Suprapubic skin (tissue), 4 donors: ENCODE results near the gene NPFF. TPM values are rescaled to one million over a fixed set of nuclear protein-coding genes. Genes with fewer than 3 reads are reported as not detected.

Source experiments
- DNase-seq, 2 donors: peaks; one replicate each; pipeline ENCODE4 v3.0.0-alpha.2; 2019; ENCODE audit warnings: low spot score in 2 of 2
- H3K27ac ChIP-seq: fragments of 200-600 bp; sonication (generic); one replicate; pipeline ENCODE4 v1.5.1; 2019
- H3K27me3 ChIP-seq: fragments of 200-600 bp; sonication (generic); one replicate; pipeline ENCODE4 v1.5.1; 2019
- H3K36me3 ChIP-seq: fragments of 200-600 bp; sonication (generic); one replicate; pipeline ENCODE4 v1.5.1; 2019
- H3K4me1 ChIP-seq: fragments of 200-600 bp; sonication (generic); one replicate; pipeline ENCODE4 v1.5.1; 2019
- H3K4me3 ChIP-seq: fragments of 200-600 bp; sonication (generic); one replicate; pipeline ENCODE4 v1.5.1; 2019; ENCODE audit warnings: mild to moderate bottlenecking
- H3K9me3 ChIP-seq: fragments of 200-600 bp; sonication (generic); one replicate; pipeline ENCODE4 v1.5.1; 2019
- CTCF ChIP-seq, 2 donors: fragments of 200-600 bp in 1 of 2; fragments of 450-650 bp in 1 of 2; sonication (generic) in 1 of 2; IDR thresholded peaks; one replicate each; pipeline ENCODE4 v1.5.1; 2016 to 2019; ENCODE audit warnings: antibody characterized with exemption in 2 of 2, mild to moderate bottlenecking in 1 of 2, moderate library complexity in 1 of 2
- EP300 ChIP-seq: sonication (generic); formaldehyde crosslinking; IDR thresholded peaks from one replicate; pipeline ENCODE4 v1.6.1; 2017; ENCODE audit warnings: antibody characterized with exemption
- POLR2A ChIP-seq, 2 donors: fragments of 450-650 bp; IDR thresholded peaks; one replicate each; pipeline ENCODE4 v1.6.1; 2017; ENCODE audit warnings: antibody characterized with exemption in 2 of 2, mild to moderate bottlenecking in 2 of 2, moderate library complexity in 2 of 2
- POLR2AphosphoS5 ChIP-seq, 3 donors: sonication (generic); formaldehyde crosslinking; IDR thresholded peaks; one replicate each; pipeline ENCODE4 v1.6.1; 2017; ENCODE audit warnings: antibody characterized with exemption in 3 of 3
- WGBS: methylation state at CpG from one replicate; pipeline ENCODE4 v1.1.5; 2018; 5-methylcytosine and 5-hydroxymethylcytosine counted together
- total RNA-seq, 4 donors: library from RNA; depleted of rRNA; stranded (reverse); fragments of >200 nt; gene quantifications; one replicate each; pipeline ENCODE4 v1.1.0, GENCODE V29; 2016

The NPFF gene
- total RNA-seq, 4 donors from 2014 or later, result not detected

GRCh38 chr12:53466640-53467039 is 40.6 kb downstream of the NPFF start:
- no peaks in the 10 kb centered on the region for H3K9me3 ChIP-seq
- H3K27ac ChIP-seq, result no peak overlapping the region
- peaks cover 17% of the 10 kb centered on the region for H3K4me1 ChIP-seq
- no peaks in the 10 kb centered on the region for H3K27me3 ChIP-seq
- no peak for DNase-seq
- no peak overlapping the region for H3K4me3 ChIP-seq
- WGBS, result 73% methylated on average over 4 of the region's 4 CpGs
- no peak for TF ChIP-seq POLR2AphosphoS5 (IDR thresholded peaks at IDR 0.05)
- TF ChIP-seq POLR2A (IDR thresholded peaks at IDR 0.05), result no peak
- no peak for TF ChIP-seq CTCF (IDR thresholded peaks at IDR 0.05)
- no peak for TF ChIP-seq EP300
- H3K36me3 ChIP-seq, result peaks cover 100% of the 10 kb centered on the region

- TF ChIP-seq EP300 (no peak), POLR2AphosphoS5 (IDR thresholded peaks at IDR 0.05) (no peak), CTCF (IDR thresholded peaks at IDR 0.05) (no peak)
- Histone ChIP-seq H3K36me3 (peaks cover 100% of the 10 kb centered on the region), H3K4me3 (no peak overlapping the region), H3K9me3 (no peaks in the 10 kb centered on the region), H3K27ac (no peak overlapping the region), H3K4me1 (peaks cover 14% of the 10 kb centered on the region), H3K27me3 (no peaks in the 10 kb centered on the region)
- 65% methylated on average over 2 of the region's 2 CpGs for WGBS
- DNase-seq, result no peak
Observed at GRCh38 chr12:53465679-53466078, 41.6 kb downstream of the NPFF start.

GRCh38 chr12:53464685-53465418 is 42.4 kb downstream of the NPFF start:
- H3K27ac ChIP-seq, result no peak overlapping the region
- 93% methylated on average over 11 of the region's 11 CpGs for WGBS
- H3K4me3 ChIP-seq, result no peak overlapping the region
- no peaks in the 10 kb centered on the region for H3K9me3 ChIP-seq
- peaks cover 100% of the 10 kb centered on the region for H3K36me3 ChIP-seq
- no peaks in the 10 kb centered on the region for H3K27me3 ChIP-seq
- H3K4me1 ChIP-seq, result peaks cover 14% of the 10 kb centered on the region
- TF ChIP-seq CTCF (IDR thresholded peaks at IDR 0.05) (no peak), POLR2AphosphoS5 (IDR thresholded peaks at IDR 0.05) (no peak), EP300 (no peak), POLR2A (IDR thresholded peaks at IDR 0.05) (no peak)
- DNase-seq, result no peak

- Histone ChIP-seq H3K4me3 (no peak overlapping the region), H3K36me3 (peaks cover 100% of the 10 kb centered on the region), H3K4me1 (peaks cover 14% of the 10 kb centered on the region), H3K9me3 (no peaks in the 10 kb centered on the region), H3K27me3 (no peaks in the 10 kb centered on the region), H3K27ac (no peak overlapping the region)
- DNase-seq, result no peak
- WGBS, result 65% methylated on average over 5 of the region's 5 CpGs
- TF ChIP-seq POLR2AphosphoS5 (IDR thresholded peaks at IDR 0.05), result no peak
- TF ChIP-seq EP300, result no peak
Observed at GRCh38 chr12:53463802-53464560, 43.3 kb downstream of the NPFF start.

GRCh38 chr12:53462935-53463334 is 44.3 kb downstream of the NPFF start:
- H3K36me3 ChIP-seq, result peaks cover 100% of the 10 kb centered on the region
- H3K4me1 ChIP-seq, result peaks cover 14% of the 10 kb centered on the region
- no peak overlapping the region for H3K27ac ChIP-seq

More at GRCh38 chr12:53462935-53463334, 44.3 kb downstream of the NPFF start:
- no peaks in the 10 kb centered on the region for H3K27me3 ChIP-seq
- no peak for DNase-seq
- WGBS, result 80% methylated on average over 3 of the region's 3 CpGs
- no peaks in the 10 kb centered on the region for H3K9me3 ChIP-seq
- H3K4me3 ChIP-seq, result no peak overlapping the region
- TF ChIP-seq POLR2A (IDR thresholded peaks at IDR 0.05) (no peak), EP300 (no peak), POLR2AphosphoS5 (IDR thresholded peaks at IDR 0.05) (no peak), CTCF (IDR thresholded peaks at IDR 0.05) (no peak)
